Left lobe of liver (tissue), 1 donor: Measurements from ENCODE around the gene LRRN4. TPM values are rescaled to one million over a fixed set of nuclear protein-coding genes. Genes with fewer than 3 reads are reported as not detected.

Source experiments
- total RNA-seq: library from RNA; stranded (reverse); gene quantifications from one replicate; pipeline ENCODE4 v1.2.1, GENCODE V29; 2021
- donor health status: DM: no; HTN: yes; CAD: no.

Gene LRRN4
- total RNA-seq, 1 donor from 2014 or later, result 0.40 TPM

Other genes with a start within 250 kb of the LRRN4 start
- 0.23 TPM for gene CHGB, start 142.6 kb downstream of the LRRN4 start, total RNA-seq
- gene TRMT6, start 103.5 kb downstream of the LRRN4 start, total RNA-seq, result 2.7 TPM
- gene MCM8, start 103.4 kb downstream of the LRRN4 start, total RNA-seq, result 1.4 TPM
- 67.6 TPM for gene CRLS1, start 47.9 kb downstream of the LRRN4 start, total RNA-seq
- 0.23 TPM for gene FERMT1, start 69.0 kb upstream of the LRRN4 start, total RNA-seq